DLD1 (cell line): Measurements from ENCODE around the gene HSF2.

Experiments used
- in situ Hi-C: cut with HindIII; loops from 2 replicates; pipeline ENCODE4 v1.10.0; 2017; ENCODE audit warnings: low sequenced_read_pairs

HSF2 gene, protein sequence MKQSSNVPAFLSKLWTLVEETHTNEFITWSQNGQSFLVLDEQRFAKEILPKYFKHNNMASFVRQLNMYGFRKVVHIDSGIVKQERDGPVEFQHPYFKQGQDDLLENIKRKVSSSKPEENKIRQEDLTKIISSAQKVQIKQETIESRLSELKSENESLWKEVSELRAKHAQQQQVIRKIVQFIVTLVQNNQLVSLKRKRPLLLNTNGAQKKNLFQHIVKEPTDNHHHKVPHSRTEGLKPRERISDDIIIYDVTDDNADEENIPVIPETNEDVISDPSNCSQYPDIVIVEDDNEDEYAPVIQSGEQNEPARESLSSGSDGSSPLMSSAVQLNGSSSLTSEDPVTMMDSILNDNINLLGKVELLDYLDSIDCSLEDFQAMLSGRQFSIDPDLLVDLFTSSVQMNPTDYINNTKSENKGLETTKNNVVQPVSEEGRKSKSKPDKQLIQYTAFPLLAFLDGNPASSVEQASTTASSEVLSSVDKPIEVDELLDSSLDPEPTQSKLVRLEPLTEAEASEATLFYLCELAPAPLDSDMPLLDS

DNA sequence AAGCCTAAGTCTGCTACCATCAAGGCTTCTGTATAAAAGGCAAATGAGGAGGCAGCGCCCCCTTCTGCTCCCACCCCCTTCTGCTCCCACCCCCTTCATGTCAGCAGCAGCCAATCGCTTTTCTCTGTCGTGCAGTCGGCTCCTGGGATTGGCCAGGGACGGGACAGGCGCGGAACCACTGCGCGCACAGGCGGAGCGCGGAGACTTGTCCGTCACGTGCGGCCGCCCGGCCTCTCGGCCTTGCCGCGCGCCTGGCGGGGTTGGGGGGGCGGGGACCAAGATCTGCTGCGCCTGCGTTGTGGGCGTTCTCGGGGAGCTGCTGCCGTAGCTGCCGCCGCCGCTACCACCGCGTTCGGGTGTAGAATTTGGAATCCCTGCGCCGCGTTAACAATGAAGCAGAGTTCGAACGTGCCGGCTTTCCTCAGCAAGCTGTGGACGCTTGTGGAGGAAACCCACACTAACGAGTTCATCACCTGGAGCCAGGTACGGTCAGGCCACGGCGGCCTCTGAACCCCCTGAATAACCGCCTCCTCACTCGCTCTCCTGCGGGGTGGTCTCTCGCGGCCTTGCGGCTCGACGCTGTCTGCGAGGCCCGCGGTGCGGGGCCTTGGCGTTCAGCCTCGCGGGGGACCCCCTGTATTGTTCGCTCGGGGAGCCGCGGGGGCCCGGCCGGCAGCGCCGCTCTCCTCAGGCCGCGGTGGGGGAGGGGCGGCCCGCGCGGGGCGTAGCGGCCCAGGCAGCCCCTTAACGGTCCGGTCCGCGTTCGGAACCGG lies at the start of gene HSF2:
Gene HSF2 (plus strand): TSS at position 305 of the 773 bp plus-strand sequence. CDS start 86 bp downstream, at position 391.
- in situ Hi-C loops = no loop called here

DNA sequence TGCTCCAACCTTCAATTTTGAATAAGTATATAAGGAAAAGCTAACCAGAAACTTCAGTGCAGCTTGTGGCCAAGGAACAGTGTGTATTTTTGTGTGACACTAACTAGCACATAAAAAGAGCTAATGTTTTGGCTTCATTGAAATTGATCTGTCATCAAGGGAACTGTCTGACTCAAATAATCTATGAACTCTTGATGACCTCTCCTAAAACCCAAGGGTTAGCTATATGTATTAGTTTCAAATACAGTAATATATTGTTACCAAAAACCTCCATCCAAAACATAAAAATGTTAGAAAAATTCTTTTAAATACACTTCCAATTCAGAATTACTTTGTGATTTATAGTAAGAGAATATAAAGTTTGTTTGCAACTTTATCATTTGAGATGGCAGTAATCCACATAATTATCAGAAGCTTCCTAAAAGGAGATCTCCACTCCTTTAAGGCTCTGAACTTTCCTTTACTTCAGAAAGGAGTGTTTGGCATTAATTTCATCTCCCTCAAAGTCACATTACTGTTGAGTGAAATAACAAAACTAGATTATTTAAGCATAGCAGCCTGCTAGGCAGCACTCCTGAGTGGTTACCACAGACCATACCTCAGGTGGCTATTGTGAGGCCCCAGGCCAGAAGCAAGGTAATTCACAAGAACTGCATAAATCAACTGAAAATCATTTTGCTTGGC lies 46.3 kb upstream of the HSF2 start:
- in situ Hi-C loops = no loop called here

DNA sequence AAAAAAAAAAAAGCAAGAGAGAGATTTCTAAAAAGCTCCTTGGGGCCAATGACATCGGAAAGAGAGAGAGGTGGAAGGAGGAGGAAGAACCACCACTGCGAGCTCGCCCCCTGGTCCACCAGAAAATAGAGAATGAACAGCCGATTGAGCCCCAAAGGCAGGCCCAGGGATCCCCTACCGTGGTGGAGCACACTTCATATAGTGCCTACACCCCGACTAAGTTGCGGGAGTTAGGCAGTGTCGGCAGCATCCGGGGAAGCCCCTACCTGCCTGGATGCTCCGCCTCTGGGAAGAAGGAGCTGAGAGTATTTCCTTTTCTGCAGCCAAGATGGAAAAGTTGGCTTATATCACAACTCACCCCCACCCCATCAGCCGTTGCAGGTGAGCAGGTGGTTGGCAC lies 38.6 kb upstream of the HSF2 start:
- in situ Hi-C loops = no loop called here

DNA sequence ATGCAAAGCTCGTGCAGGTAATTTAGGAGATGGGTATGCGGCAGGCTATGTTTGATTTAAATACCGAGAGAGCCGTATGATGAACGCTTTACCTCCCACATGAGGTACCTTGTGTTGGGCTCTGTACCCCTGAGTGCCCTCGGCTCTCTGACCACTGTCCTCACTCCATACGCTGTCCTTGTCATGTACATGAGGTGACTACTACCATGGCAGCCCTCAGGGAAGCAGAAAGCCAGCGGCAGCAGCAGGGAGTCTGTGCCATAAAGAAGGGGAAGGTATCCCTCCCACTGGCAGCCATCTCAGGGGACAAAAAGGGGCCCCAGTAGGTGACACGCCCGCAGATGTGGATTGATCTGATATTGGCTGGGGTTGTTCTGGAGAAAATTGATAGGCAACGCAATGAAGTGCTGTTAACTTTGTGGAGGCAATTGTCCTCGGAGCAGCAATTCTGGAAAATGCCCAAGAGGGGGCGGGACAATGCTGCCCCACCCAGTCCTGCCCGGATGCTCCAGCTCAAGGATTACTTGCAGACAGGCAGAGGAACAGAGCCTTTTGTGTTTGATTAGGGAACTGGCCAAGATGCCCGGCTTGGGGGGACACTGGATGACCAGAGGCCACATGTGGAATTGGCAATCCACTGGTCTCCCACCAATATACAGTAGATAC lies 38.0 kb upstream of the HSF2 start:
- in situ Hi-C loops = no loop called here

DNA sequence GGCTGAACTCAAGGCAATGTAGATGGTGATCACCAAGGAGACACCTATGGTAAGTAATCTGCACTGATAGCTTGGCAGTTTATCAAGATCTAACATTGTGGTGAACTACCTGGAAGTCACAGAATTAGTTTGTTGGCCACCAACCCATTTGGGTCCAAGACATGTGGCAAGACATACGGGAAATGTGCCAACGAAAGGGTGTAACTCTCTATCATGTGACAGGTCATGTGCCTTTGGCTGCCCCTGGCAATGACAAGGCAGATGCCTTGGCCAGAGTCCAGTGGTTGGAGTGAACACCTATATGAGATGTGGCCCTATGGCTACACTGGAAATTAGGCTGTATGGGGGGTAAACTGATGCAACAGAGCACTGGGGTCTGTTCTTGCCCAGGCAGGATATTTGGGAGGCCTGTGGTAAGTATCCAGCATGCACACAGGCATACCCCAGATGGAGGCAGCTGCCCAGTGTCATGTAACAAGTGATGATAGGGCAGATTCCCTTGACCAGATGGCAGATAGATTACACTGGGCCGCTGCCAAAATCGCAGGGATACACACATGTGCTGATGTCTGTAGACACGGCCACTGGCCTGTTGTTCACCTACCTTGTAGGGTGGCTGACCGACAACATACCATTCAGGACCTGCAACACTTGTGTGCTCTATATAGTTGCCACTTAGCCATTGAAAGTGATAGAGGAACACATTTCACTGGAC lies 35.5 kb upstream of the HSF2 start:
- in situ Hi-C loops = no loop called here

DNA sequence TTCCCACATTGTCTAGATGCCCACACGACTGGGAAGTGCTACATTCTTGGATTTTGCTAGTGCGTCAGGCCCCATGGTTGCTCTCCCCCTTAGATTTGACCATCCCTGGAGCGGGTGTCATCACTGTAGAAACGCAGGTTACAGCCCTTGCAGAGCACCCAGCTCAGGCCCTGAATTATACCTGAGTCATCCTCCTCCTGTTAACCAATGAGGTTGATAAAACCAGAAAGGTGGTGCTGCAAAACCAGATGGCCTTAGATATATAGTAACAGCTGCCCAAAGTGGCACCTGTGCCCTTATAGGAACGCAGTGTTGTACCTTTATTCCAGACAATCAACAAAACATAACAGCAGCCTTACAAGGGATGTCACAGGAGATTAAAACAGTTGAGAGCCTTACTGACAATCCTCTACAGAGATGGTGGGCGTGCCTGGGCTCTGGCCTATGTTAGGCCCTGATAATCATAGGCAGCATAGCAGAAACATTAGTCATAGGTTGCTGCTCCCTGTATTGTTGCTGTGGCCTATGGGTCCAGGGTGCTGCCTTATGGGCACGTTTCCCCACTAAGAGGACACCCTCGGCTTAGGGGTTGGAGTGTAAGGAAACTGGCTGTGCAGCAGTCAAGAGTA lies 33.6 kb upstream of the HSF2 start:
- in situ Hi-C loops = no loop called here

DNA sequence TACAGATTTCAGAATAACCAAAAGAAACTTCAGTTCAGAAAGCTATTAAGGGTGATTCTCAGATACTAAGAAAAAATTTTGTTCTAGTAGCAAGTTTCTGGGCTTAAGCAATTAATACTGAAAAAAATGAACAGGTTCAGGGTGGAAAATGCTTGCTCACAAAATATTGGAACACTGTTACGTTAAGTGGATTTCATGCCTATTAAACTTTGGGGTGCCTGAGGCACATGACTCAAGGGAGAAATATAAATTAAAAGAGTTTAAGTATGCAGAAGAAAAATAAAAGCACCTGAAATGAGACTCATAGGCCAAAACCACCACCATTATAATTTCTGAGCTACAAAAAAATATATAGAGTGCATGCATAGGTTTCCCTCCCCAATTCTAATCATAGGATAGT lies 32.3 kb upstream of the HSF2 start:
- in situ Hi-C loops = no loop called here

DNA sequence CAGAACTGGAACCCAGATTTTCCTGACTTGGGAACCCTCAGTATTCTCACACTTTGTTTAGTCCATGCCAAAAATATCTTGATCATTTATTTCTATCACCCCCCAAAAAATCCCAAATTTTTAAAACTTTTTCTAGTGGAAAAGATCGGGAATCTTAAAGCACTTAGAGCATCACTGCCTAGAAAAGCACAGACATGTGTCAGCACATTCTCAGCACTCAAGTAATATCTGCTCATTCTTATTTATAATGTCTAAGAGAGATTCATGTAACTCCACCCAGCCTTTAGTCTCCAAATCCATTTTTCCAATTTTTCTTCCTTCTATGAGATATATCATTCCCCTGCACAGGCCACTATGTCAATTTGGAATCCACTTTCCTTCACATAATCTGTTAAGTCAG lies 29.9 kb upstream of the HSF2 start:
- in situ Hi-C loops = no loop called here

DNA sequence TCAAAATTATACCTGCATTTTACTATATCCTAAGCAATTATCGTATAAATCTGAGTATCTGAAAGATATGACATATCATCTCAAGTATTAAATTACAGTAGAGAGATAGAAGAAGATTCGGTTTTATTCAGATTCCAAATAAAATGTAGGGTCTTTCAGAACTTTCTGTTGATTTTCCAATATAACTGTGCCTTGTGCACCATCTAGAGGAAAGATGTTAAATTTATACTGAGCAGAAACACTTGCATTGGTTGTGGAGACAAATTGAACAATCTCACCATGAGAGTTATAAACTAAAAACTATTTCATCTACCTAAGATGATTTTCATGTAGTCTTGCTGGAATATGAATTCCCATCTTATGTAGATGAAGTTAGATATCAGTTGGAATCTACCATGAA lies 26.8 kb upstream of the HSF2 start:
- in situ Hi-C loops = no loop called here

DNA sequence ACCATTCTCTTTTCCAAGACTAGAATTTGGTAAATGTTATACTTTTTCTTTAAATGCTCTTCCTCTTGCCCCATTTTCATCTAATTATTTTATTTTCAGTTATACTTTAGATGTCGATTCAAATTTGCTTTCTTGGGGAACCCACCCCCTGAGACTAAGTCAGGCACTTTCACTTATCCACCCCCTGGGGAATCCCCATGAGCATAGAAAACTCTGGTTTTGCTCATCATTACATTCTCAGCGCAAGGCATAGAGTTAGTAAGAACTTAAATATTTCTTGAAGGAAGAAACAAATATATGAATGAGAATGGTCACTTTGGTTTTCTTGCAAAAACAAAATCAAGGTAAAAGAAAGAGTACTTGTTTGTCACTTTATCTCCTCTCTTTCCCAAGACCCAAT lies 25.1 kb upstream of the HSF2 start:
- in situ Hi-C loops = no loop called here

DNA sequence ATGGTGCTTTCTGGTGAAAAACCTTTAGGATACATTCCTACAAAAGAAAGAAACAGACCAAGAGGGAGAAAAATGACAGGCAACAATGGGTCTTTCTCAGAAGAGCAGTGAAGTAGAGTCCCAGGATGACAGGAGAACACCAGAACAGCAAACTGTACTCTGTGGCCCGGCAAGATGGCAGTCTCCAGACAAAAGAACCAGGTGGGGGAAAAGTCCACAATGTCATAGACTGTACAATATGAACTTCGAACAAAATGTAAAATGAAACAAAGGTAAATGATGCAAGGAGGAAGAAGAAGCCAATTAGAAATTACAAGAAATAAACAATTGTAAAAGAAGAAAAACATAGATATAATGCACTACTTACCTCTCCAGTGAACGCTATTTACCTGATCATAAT lies 23.2 kb upstream of the HSF2 start:
- in situ Hi-C loops = no loop called here

DNA sequence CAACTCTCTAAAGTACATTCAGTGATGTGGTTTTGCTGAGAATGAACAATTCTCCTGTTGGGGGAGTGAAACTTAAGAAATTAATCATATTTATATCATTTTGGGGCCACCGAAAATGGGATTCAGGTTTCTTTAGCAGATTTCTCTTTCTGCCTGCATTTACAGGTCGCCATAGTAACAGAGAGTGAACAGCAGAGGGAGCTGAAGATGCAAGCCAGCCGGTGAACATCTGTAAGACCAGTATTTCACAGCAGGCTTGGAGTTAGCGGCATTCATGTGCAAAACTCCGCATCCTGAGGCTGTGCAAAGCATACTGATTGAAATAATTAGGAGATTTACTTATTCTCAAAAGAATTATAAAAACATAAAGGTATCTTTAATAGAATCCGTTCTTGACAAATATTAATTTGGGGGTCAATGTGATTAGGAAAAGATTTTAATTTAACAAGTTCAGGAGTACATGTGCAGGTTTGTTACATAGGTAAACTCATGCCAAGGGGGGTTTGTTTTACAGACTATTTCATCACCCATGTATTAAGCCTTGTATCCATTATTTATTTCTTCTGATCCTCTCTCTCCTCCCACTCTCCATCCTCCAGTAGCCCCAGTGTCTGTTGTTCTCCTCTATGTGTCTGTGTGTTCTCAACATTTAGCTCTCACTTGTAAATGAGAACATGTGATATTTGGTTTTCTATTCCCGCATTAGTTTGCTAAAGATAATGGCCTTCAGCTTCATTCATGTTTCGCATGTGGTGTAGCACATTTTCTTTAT lies 17.8 kb upstream of the HSF2 start:
- in situ Hi-C loops = no loop called here

DNA sequence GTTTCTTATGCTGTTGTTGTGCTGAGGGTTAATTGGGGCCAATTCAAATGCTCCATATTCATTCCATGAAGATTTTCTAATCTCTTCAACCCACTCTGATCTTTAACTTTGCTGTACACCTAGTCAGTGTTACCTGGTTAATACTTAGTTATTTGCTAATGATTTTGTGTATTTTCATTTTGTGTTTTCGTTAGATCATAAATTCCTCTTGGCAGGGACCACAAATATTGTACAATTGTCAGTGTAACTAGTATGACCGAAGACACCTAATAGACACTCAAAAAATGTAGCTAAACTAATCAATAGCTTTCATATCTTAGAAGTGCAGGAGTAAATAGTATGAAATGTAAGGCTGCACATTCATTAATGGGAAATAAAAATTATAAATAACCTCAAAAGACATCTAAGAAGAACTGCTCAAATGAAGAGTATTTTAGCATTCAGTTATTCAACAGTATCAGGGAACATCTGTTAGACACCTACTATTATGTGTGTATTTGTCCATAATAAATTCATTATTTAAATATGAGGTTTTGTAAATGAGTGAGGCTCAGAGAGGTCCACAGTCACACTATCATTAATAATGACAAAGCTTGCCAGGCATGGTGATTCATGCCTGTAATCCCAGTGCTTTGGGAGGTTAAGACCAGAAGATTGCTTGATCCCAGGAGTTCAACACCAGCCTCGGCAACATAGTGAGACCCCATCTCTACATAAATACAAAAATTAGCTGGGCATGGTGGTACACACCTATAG lies 13.4 kb upstream of the HSF2 start:
- in situ Hi-C loops = no loop called here

DNA sequence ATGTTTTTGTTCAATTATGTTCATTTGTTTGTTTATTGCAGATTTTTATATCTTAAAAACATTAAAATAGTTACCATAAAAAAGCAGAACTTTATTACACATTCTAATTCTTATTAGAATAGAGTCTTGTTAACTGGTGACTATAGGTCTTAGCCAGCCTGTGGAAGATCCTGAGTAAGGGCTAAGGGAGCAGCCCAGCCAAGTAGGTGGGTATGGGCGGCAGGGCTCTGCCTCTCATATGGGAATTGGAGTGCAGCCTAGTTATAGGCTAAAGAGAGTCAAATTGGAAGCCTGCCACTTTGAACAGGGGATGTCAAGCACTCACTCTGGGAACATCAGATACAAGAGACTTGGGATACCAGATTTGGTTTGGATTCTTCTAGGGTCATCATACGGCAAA lies 10.5 kb upstream of the HSF2 start:
- in situ Hi-C loops = no loop called here

DNA sequence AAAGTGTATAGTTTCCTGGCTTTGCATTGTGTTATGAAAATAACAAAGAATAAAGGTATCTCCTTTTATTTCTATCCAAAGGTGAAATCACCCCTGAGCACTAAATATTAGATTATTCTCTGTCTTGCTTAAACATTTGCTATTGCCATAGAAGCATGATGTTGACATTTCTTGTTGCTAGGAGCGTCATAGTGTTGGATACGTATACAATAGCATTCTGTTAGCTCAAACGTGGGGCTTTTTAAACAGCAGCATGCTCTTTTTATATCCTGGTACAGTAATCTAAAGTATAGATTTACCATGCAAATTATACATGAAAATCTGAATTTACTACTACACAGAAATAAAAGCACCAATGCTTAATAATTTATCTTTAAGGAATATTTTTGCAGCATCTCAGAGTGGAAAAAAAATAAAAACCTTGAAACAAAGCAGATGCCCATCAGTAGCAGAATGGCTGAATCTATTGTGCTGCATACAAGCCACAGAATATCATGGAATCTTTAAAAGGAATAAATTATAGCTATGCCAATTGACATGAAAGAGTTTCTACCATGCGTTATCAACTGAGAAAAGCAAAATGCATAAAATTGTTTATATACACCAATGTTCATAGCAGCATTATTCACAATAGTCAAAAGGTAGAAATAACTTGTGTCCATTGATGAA lies 9.6 kb upstream of the HSF2 start:
- in situ Hi-C loops = no loop called here

DNA sequence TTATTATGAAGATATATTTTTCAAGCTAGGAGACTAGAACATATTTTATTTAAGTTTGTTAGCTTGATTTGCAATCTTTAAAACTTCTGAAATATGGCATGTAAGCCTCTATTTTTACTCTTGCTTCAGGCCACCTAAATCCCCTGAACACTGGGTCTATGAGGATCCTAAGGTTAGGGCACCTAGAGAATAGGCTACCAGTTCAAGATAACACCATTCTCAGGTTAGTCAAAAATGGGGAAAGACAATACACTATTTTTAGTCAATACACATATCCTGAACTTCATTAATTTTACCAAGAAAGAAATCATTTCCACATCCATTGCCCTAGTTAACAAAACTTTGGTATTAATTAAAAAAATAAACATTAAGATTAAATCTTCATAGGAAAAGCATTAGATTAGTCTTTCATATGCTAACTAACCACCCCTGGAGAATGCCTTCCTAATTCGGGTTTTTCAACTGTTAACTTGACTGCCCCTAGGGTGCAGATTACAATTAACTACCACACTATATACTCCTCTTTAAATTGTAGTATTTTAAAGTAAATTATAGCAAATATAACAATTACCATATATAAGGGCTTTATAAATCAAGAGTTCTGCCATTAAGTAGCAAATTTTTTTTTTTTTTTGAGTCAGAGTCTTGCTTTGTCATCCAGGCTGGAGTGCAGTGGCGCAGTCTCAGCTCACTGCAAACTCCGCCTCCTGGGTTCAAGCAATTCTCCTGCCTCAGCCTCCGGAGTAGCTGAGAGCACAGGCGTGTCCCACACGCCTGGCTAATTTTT lies 6.7 kb upstream of the HSF2 start:
- in situ Hi-C loops = no loop called here

DNA sequence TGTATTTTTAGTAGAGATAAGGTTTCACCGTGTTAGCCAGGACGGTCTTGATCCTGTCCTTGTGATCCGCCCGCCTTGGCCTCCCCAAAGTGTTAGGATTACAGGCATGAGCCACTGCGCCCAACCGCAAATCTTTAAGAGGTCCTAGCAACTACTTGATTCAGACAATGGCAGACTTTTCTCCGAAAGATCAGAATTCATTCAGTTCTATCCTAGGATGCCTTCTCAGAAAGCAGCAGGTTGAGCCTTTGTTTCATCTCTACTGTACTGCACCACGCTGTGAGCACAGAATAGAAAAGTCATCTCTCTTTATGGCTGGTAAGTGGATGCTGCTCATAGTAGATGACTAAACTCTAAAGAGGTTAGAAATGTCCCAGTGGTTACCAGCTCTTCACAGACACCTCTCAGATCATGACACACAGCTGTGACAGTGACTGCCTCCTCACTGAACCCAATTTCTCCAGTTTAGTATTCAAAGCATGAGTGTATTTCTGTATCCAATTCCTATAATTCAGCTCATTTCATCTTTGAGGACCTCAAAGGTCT lies 6.0 kb upstream of the HSF2 start:
- in situ Hi-C loops = no loop called here
